AG04449 (cell line): ENCODE data around the gene KIF14.

Experiments used
- CTCF ChIA-PET: fragments of 350-600 bp; formaldehyde crosslinking; extraction: SDS; loops from one replicate; lab custom pipeline; 2021; ENCODE audit warnings: antibody characterized with exemption; lab: Yijun Ruan, JAX
- POLR2A ChIA-PET: fragments of 400-600, 350-600 bp; formaldehyde crosslinking; extraction: SDS; loops from one replicate; lab custom pipeline; 2020; ENCODE audit warnings: antibody characterized with exemption, inconsistent platforms; lab: Yijun Ruan, JAX
- DNase-seq: peaks from one replicate; pipeline ENCODE4 v3.0.0-alpha.2; 2010; ENCODE audit warnings: low read depth, low spot score
- H3K4me3 ChIP-seq: 2 replicates; pipeline ENCODE4 v1.5.1; 2011; ENCODE audit warnings: low read depth, mild to moderate bottlenecking, control low read depth, low read length
- CTCF ChIP-seq: IDR thresholded peaks from one replicate; pipeline ENCODE4 v1.5.1; 2011; ENCODE audit warnings: mild to moderate bottlenecking, moderate library complexity, low read length, control low read depth, inconsistent platforms; ENCODE audit not compliant: insufficient read depth; ENCODE audit errors: missing control alignments

KIF14 gene

GRCh38 chr1:200620273-200621131 is at the start of gene KIF14:
Gene KIF14, minus strand, starts transcription at chr1:200620751. Its CDS starts 2,028 bp downstream, at chr1:200618723.
- CTCF ChIA-PET = interaction anchor here (0.7 to 9.9 kb wide), 10 partner anchors 9 to 352 kb away, joined by 3 to 167 read pairs (median 13); no protein-coding TSS in a partner anchor
- POLR2A ChIA-PET = no interaction called here

GRCh38 chr1:200669314-200670241 is 49.0 kb upstream of the KIF14 start, which contains the start of gene DDX59:
Gene DDX59, minus strand, starts transcription at chr1:200669907. Its CDS starts 3,167 bp downstream, at chr1:200666740.
- H3K4me3 ChIP-seq = peak within 1 kb of the TSS; percentile 95
- POLR2A ChIA-PET = interaction anchor here (0.6 to 3.0 kb wide), 6 partner anchors 48 to 154 kb away, joined by 3 to 12 read pairs (median 3); partner anchors contain the start of gene CAMSAP2
- DNase-seq = peak; percentile 81
- CTCF ChIA-PET = interaction anchor here (1.1 to 2.7 kb wide), 5 partner anchors 9 to 134 kb away, joined by 3 to 13 read pairs (median 8); no protein-coding TSS in a partner anchor
- no peak for TF ChIP-seq CTCF

More at GRCh38 chr1:200620273-200621131, at the start of gene KIF14:
- H3K4me3 ChIP-seq = peak within 1 kb of the TSS; percentile 88
- TF ChIP-seq CTCF = no peak
- no peak for DNase-seq

GRCh38 chr1:200668514-200669313 is 48.2 kb upstream of the KIF14 start:
- H3K4me3 ChIP-seq = peak overlapping the region; percentile 95

GRCh38 chr1:200666309-200666708 is 45.8 kb upstream of the KIF14 start:
- no peak for DNase-seq

More at GRCh38 chr1:200668514-200669313, 48.2 kb upstream of the KIF14 start:
- ChIA-PET CTCF (interaction anchor here (1.7 to 2.7 kb wide), 3 partner anchors 8 to 135 kb away, joined by 5 to 13 read pairs (median 10); no protein-coding TSS in a partner anchor), POLR2A (interaction anchor here (0.9 to 3.0 kb wide), 3 partner anchors 47 to 76 kb away, joined by 3 to 12 read pairs (median 3); partner anchors contain the start of gene CAMSAP2)
- no peak for DNase-seq
- TF ChIP-seq CTCF = no peak

More at GRCh38 chr1:200666309-200666708, 45.8 kb upstream of the KIF14 start:
- CTCF ChIA-PET = interaction anchor here (1.0 to 1.6 kb wide), 3 partner anchors 18 to 137 kb away, joined by 3 to 5 read pairs (median 5); no protein-coding TSS in a partner anchor
- POLR2A ChIA-PET = no interaction called here
- H3K4me3 ChIP-seq = no peak overlapping the region
- TF ChIP-seq CTCF = no peak
